Pons (tissue), 1 donor: ENCODE measurements around the gene MDGA2.

ENCODE experiments used
- DNase-seq: peaks from one replicate; pipeline ENCODE4 v3.0.0-alpha.2; 2016; ENCODE audit warnings: low spot score

MDGA2 gene

DNA sequence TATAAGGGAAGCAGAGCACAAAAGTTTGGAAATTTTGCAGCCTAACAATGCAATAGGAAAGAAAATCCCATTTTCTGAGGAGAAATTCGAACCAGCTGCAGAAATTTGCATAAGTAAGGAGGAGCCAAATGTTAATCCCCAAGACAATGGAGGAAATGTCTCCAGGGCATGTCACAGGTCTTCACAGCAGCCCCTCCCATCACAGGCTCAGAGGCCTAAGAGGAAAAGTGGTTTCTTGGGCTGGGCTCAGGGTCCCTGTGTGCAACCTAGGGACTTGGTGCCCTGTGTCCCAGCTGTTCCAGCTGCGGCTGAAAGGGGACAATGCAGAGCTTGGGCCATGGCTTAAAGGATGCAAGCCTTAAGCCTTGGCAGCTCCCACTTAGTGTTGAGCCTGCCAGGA is 190.0 kb downstream of the MDGA2 start:
- no peak for DNase-seq

- DNase-seq, result no peak
Observed at GRCh38 chr14:47483449-47483848, 192.0 kb downstream of the MDGA2 start.

- DNase-seq, result no peak
Observed at GRCh38 chr14:47471075-47471474, 204.3 kb downstream of the MDGA2 start.

- DNase-seq, result no peak
Observed at GRCh38 chr14:47466916-47467315, 208.5 kb downstream of the MDGA2 start.

DNA sequence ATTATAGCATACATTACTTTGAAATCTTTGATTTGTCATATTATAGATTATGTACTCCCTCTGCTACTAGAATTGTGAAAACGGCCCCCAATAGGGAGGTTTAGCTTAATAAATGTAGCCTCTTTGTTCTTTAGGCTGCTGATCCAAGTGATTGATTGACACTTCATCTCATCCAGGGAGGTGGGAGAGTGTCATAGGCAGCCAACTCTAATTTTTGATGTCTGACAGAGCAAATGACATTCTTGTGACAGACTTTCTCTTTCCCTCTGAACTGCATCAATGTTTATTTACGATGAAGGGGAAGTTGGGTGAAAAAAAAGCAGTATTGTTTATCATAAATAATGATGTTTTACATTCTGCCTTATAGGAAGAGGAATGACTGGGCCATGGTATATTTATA is 221.4 kb downstream of the MDGA2 start:
- DNase-seq, result no peak

DNA sequence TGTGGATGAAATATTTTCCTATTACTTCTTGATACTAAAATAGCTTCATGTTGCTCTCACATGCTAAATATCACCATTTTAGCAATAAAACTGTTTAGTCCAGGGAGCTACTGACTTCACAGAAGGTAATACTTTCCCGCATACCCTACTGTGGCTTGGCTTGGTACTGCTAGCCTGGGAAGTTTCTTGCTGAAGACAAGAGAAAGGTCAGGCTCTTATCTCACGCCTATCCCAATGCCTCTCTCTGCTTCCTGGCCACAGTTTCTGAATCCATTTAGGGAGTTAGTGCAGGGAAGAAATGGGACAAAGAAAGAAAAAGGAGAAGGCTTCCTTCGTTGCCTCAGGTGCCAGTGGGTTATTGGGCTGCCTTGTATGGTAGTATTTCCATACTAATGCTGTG is 228.3 kb downstream of the MDGA2 start:
- DNase-seq, result no peak

DNA sequence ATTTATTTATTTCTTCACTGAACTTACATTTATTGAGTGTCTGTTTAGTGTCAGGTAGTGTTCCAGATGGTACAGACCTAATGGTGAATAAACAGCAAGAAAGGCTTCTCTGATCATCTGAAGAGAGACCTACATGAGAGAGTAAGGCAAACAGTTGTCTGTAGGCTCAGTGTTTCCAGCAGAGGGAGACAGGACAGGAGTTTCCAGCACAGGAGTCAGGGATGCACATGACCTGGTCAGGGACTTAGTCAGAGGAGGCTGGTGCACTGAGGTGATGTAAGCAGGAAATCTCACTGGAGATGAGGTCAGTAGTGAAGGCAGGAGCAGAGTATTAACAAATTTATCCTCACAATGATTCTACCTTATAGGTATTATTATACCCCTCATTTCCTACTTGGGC is 233.2 kb downstream of the MDGA2 start:
- DNase-seq, result peak; percentile 45

DNA sequence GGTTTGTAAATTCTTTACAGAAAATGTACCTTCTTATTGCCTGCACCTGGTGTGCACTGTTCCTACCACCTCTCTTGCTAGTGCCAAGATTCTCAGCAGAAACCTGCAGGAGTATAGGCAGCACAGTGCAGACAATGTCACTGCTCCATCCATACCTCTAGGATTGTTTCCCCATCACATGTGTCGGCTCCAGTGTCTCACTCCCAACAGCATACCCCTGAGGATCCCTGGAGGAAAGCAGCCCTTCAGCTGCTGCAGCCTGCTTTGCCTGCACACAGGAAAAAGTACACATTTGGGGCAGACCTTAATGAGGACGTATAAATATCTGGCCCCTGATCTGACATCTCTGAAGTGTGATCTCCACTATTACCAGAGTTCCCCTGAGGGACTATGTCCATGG is 235.5 kb downstream of the MDGA2 start:
- DNase-seq, result no peak

GRCh38 chr14:47438650-47439140 is 236.7 kb downstream of the MDGA2 start:
- peak; percentile 70 for DNase-seq

DNA sequence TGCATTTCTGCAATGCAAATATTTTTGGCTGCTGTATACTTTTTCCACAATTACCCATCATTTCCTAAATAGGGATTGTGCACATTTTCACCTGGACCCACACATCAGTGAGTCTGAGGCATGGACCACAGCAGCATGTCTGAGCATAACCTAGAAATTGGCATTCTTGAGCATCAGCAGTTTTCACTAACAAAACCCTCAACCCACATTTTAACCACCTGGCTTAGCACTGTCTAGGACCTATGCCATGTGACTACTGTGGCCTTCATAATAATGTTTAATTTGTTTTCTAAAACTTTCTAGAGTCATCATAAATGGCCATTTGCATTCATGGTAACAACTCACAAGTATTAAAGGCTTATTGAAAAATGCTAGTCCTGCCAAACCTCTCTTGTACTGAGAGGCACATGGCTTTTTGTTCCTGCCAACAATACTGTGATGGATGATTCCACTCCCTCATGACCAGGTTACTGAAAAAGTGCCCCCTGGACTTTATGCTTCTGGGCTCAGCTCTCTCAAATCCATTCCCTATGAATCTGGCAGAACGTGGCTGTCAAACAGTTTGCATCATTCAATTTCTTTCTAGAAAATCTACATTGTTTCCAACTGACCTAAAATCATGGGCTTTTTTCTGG is 240.0 kb downstream of the MDGA2 start:
- DNase-seq, result peak; percentile 71

- DNase-seq, result no peak
Observed at GRCh38 chr14:47427629-47428028, 247.8 kb downstream of the MDGA2 start.

DNA sequence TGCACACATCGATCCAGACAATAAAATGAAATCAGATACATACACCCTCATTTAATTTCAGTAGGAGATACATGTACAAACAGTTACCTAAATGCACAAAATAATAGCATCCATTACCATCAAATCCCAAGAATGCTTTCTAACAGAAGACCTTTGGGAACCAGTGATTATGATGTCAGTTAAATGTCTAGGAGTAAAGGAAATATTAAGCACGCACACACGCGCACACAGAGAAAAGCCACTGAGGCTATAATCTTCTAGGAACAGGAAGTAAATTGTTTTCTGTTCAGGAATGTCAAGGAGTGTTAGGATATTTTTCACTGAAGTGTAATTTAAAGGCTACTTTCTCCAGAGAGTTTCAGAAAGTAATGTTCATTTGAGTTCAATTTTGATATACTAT is 250.1 kb downstream of the MDGA2 start:
- DNase-seq, result no peak

GRCh38 chr14:47422191-47422590 is 253.2 kb downstream of the MDGA2 start:
- no peak for DNase-seq

GRCh38 chr14:47411523-47411922 is 263.9 kb downstream of the MDGA2 start:
- no peak for DNase-seq

DNA sequence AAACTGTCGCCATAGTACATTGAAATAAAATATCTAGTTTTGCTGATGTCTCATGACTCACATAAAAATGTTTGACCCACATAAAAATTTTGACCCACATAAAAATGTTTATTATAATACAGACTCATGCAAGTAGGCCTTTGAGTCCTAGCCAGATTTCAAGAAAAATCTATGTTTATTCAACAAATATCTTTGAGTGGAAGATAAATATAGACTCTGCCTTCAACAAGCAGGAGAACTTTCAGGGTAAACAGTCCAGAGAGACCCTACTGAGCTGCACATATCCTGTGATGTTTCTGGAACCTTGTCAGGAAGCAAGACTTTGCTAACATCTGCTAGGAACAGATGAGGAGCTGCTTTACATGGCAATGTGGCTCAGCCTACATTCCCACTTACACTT is 283.1 kb downstream of the MDGA2 start:
- DNase-seq, result peak; percentile 31

DNA sequence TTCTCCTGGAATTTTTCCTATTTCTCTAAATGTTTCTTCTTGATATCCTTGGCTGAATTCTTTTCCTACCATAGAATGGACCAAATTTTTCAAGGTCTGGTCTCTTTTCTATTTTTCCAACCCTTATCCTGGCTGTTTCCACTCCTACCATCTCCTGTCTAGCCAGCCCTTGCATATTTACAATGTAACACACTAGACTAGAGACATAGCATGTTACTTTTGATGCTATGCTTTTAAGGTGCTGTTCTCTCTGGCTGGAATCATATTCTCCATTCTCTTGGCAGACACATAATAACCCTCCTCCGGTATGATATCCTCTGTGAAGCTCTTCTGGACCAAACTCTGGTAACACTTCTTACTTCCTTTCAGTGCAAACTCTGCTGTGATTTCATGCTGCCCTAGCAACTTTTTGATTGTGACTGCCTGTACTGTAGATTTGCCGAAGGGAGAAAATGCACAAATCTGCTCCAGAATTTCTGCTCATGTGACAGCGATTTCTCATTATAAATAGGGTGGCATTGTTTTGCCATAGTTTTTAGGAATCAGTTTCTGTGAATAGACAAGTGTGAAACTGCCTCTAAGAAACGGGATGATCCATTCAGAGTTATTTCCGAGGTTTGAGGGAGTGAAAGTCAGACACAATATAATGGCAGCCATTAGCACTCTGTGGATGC is 284.4 kb downstream of the MDGA2 start:
- DNase-seq, result peak; percentile 58

DNA sequence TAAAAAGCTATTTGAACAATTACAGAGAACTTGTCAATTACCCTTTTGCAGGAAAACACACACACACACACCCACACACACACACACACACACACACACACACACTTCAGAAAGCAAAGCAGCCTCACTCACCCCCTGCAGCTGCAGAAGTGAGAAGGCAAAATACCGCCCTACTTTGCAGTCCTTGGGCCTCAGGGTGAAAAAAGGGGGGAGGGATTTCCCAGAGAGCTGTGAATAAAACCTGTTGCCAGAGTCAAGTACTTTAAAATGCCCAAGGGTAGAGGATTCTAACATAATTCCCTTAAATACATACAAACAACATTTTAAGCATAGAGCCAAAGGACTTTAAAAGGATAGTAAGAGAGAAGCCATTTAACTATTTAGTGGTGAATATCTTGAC is 285.9 kb downstream of the MDGA2 start:
- no peak for DNase-seq

- DNase-seq, result no peak
Observed at GRCh38 chr14:47366006-47366405, 309.4 kb downstream of the MDGA2 start.

DNA sequence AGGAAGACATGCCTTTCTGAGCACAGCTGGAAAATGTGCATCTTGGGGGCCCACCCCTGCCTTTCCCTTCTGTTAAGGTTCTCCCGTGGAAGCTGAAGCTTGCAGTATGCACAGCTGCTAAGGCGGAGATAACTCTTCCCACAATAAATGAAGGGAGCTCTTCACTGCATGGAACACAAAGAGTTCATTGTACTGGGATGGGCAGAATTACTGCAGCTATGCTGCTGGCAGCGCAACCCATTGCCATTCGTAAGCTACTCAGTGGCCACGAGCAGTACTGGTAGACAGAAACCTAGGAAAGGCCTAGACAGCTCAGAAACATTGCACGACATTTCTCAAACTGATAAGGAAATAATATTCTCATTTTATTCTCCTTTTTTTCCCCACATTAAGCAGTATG is 310.2 kb downstream of the MDGA2 start:
- DNase-seq, result peak; percentile 97

DNA sequence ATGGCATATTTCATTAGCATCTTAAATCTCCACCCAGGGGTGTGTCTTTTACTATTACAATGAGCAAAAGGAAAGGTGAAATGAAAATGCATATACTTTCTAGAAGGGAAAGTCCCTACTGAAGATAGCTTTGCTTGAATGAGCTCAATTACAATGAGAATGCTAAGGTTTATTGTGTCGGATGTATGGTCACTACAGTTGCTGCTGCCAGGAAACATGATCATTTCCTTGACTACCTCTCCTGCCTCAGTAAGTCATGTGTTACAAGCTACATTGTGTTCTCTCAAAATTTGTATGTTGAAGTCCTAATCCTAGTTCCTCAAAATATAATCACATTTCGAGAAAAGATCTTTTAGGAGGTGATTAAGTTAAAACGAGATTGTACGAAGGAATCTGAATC is 322.2 kb downstream of the MDGA2 start:
- no peak for DNase-seq

- no peak for DNase-seq
Observed at GRCh38 chr14:47346849-47347248, 328.6 kb downstream of the MDGA2 start.

GRCh38 chr14:47345016-47345415 is 330.4 kb downstream of the MDGA2 start:
- no peak for DNase-seq

DNA sequence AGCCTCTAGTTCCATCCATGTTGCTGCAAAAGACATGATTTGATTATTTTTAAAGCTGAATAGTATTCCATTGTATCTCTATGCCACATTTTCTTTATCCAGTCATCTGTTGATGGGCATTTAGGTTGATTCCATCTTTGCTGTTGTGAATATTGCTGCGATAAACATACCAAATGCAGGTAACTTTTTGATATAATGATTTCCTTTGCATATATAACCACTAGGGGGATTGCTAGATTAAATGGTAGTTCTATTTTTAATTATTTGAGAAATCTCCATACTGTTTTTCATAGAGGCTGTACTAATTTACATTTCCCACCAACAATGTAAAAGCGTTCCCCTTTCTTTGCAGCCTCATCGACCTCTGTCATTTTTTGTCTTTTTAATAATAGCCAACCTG is 342.5 kb downstream of the MDGA2 start:
- DNase-seq, result no peak

DNA sequence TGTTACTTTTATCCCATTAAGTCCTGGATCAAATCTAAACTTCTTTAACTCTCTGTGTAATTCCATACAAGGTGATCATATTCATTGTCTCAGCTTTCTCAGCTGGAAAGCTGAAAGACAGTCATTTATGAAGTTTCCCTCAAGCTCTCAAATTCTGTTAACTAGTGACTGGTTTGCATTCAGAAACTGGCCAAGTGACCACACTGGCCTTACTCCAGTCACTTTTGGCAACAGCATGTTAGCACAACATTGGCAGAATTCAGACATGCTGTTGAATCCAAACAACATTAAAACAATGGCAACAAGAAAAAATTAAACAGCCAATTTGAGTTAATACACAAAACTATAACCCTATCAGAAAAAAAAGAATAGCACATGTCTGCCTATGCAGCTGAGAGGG is 343.3 kb downstream of the MDGA2 start:
- peak; percentile 77 for DNase-seq
